NCI-H2227 (cell line): Measurements from ENCODE around the gene SCYL2.

Experiments
- DNase-seq: peaks from one replicate; lab custom pipeline; 2025; ENCODE audit not compliant: unreplicated experiment; lab: John Stamatoyannopoulos, UW

SCYL2 gene

DNA sequence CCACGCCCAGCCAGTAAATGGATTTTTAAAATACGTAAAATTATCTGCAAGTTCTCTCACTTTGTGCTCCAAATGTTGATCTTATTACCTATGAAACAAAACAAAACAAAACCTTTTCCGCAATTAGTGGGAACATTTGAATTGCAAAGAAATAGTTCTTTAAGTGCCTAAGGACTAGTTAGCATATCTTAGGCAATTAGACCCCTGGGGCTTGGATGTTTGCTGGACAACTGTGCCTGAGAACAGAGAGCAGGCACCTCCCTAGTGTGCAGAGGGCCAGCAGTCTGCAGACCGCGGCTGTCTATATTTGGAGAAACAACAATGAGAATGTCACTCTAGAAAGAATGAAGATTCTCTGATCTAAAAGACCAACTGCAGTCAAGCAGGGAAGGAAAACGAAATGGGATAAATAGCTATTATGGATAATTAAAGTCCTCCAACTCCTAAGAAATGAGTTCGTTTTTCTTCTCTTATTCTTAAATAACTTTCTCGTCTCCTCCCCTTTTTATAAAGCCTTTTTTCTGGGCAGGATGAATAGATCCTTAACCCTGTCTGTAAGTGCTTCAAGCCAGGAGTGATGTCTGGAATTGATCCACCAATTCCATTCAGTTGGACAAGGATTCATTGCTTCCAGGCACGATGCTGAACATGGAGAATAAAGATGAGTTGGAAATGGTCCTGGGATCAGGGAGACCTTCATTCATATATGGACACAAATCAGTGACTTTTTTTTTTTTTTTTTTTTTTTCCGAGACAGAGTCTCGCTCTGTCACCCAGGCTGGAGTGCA is 106.1 kb downstream of the SCYL2 start:
- DNase-seq = peak; percentile 33

DNA sequence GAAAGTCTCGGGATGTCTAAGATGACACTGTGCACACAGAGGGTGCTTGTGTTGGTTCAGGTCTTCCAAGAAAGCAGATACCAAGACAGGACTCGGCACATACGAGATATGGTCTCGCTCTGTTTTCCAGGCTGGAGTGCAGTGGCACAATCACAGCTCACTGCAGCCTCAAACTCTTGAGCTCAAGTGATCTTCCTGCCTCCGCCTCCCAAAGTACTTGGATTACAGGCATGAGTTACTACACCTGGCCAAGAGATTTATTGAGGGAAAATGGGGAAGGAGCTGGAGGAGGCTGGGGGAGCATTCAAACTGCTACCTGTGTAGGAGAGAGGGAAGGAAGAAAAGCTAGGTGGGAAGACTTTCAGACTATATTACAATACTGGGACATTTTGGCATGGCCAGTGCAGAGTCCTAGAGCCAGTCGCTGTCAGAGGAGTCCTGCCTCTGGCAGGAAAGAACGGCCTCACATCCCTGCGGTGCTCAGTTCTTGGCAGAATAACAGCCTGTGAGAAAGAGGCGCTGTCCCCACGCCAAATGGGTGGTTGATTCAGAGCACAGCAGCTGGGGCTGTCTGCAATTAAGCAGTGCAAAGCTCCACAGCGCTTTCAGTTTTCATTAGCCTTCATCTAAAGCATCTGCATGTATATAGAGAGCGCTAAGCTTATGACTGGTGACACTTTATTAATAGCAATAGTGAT is 108.2 kb downstream of the SCYL2 start:
- DNase-seq = no peak

GRCh38 chr12:100376161-100376560 is 109.2 kb downstream of the SCYL2 start:
- DNase-seq = no peak

DNA sequence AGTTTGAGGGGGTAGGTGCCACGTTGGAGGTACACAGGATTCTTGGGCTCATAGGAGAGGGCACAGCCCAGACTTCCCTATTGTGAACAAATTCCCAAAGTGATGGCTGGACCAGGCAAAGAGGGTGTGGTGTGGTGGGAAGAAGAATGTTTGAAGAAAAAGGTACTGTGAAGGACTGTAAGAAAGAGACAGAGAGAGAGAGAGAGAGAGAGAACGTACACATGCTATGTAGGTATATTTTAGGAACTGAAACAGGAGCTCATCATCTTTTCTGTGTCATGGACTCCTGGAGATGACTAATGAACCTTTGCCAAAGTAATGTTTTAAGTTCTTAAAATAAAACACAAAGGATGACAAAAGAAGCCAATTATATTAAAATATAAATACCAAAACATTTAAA is 114.4 kb downstream of the SCYL2 start:
- DNase-seq = no peak

DNA sequence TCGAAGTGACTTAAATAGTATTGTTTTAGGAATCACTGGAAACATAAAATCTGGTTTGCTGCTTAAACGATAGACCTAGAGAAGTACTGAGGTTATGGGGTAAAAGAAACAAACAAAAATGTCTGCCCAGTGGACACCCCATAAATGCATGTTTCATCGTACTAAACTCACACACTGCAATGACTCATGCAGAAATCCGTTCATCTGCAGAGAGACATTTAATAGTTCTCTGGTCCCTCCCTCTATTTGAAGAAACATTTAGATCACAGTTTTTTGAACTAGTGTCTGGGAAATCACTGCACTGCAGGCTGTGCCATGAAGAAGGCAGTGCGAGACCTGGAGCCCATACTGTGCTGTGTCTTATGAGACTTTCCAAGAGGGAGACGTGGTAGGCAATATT is 115.4 kb downstream of the SCYL2 start:
- DNase-seq = no peak

- no peak for DNase-seq
Measured at GRCh38 chr12:100383586-100384558, 116.9 kb downstream of the SCYL2 start.

DNA sequence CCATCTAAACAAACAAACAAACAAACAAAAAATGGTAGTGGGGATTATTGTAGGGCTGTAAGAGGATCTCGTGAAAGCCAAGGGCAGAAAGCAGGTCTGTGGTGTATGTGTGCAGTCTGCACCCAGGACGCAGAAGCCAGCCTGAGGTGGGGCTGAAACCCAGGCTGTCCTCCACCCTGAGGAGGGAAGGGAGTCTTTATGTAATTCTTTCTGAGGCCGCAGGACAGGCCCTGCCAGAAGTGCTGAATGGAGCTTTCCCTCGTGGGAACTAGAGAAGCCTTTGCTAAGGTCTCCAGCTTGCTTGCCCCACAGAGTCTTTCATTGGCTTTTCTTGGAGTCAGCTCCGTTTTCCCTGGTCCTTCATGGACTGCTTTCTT is 117.6 kb downstream of the SCYL2 start:
- DNase-seq = no peak

DNA sequence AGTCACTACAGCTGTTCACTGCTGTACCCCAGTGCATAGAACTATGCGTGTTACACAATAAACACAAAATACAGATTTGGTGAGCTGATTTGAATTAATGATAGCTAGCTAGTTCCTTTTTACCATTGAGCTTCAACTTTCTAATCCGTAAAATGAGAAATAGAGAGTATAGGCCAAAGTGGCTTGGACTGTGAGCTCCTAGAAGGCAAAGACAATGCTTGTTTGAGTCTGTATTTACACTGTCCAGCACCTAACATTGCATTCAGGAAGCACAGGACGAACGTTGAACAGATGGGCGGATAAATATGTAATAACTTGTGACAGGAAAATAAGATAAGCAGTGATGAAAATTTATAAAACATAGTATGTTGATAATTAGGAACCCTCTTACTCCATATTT is 121.4 kb downstream of the SCYL2 start:
- no peak for DNase-seq
